ENCODE data around the gene STK39.

STK39 gene

GRCh38 chr2:167943368-167943767 lies 304.0 kb downstream of the STK39 start:
- DNase-seq, result no peak

GRCh38 chr2:167942366-167943081 lies 304.9 kb downstream of the STK39 start:
- no peak for DNase-seq

GRCh38 chr2:167941604-167942003 lies 305.8 kb downstream of the STK39 start:
- DNase-seq, result no peak

- no peak for DNase-seq
Measured at GRCh38 chr2:167940734-167941507, 306.5 kb downstream of the STK39 start.

DNA sequence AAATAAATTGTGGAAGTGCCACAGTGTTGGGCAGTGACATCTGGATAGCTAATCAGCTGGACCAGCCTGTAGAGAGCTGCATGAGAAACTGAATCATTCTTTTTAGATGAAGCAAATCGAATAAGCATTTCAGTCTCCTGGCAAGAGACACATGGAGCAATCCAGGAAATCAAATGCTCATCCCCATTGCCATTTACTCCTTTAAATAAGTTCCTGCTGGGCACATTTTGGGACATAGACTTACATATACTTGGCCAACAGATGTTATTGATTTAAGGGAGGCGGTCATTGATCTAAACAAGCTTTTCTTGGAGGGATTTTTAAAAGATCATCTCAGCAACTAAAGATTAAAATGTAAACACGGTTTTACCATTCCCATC lies 307.1 kb downstream of the STK39 start:
- DNase-seq, result no peak

DNA sequence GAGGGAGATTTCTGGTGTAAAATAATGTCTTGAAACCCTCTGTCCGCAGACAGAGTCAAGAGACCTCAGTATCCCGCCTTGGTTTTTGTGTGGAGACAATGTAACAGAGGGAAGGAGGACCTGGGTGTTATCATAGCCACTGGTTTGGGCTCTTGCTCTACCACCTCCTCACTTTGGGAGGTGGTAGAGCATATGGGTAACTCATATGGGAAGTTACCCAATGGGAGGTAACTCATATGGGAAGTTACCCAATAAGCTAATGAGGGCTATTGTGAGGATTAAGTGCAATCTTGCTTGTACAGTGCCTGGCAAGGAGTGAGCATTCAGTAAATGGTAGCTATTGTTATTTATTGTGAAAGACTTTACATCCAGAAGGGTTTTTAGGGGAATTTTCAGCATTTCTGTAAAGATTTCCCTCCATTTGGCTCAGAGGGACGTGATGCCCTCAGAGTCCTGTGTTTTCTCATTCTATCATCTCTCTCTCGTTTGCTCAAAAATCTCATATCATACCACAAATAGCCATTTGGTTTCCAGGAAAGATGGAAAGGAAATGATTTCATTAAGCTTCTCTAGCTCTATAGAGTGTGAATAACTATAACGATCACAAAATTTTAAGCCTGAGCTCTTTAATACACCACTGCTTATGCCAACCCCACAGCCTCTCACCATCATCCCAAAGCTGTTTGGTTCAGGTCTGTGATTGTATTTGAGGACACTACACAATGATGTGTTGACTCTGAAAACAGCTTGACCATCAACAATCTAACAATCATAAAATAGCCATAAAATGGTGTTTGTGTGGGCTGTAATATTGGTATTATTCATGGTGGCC lies 307.7 kb downstream of the STK39 start:
- DNase-seq, result no peak

DNA sequence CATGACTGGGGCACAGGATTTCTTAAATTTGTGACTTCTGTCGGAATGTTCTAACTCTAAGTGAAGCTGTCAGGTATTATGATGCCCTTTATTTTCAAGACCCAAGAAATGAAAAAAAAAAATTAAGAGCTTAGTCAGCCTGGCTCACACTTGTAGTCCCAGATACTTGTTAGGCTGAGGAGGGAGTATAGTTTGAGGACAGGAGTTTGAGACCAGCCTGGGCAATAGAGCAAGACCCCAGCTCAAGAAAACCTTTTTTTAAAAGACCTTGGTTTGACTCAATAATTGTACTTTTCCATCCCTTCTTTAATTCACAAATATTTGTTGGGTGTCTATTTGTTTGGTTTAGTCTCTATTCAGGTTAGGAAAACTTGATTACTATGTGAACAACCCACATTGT lies 310.0 kb downstream of the STK39 start:
- DNase-seq, result no peak

DNA sequence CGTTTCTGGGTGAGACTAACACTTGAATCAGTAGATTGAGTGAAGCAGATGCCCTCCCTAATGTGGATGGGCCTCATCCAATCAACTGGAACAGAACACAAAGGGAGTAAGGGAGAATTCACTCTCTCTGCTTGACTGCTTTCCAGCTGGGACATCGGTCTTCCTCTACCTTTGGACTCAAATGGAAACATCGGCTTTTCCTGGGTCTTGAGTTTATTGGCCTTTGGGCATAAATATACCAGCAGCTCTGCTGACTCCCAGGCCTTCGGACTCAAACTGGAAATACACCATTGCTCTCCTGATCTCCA lies 311.6 kb downstream of the STK39 start:
- DNase-seq, result no peak

GRCh38 chr2:167933097-167933814 lies 314.1 kb downstream of the STK39 start:
- DNase-seq, result no peak

GRCh38 chr2:167932123-167932693 lies 315.2 kb downstream of the STK39 start:
- DNase-seq, result no peak

- no peak for DNase-seq
Measured at GRCh38 chr2:167929484-167929883, 317.9 kb downstream of the STK39 start.

- DNase-seq, result no peak
Measured at GRCh38 chr2:167928434-167928833, 319.0 kb downstream of the STK39 start.

DNA sequence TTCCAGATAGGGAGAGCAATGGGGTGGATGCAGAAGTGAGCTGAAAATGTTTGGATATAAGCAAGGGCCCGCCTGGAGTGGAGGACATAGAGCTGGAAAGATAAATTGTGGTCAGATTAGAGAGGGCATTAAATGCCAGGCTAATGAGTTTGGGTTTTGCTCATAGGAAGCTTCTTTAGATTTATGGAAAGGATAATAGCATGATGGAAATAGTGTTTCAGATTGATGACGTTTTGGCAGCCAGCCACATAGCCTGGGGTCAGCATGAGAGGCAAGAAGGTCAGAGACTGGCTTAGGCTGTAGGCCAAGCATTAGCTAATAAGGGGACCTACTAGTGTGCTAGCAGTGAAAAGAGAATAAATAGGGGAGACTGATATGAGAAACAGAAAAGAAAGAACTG lies 321.6 kb downstream of the STK39 start:
- DNase-seq, result no peak

DNA sequence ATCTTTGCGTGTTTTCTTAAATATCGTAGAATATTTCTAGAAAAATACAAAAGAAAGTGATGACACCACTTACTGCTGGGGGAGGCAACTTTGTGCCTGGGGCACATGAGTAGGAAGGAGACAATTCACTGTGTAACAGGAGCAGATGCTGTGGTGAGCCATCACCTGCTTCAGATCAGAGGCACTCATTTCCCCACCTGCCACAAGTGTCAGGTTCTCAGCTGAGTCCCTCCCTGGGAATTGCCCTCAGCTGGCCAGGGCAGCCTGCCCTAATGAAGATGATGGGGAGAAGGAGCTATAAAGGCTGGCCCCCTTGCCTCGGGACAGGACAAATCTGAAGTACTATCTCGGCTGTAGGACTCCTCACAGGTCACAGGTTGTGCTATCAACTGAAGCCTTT lies 322.8 kb downstream of the STK39 start:
- DNase-seq, result no peak

GRCh38 chr2:167916756-167917155 lies 330.6 kb downstream of the STK39 start:
- DNase-seq, result no peak

- DNase-seq, result no peak
Measured at GRCh38 chr2:167914969-167915368, 332.4 kb downstream of the STK39 start.

- no peak for DNase-seq
Measured at GRCh38 chr2:167908786-167909185, 338.6 kb downstream of the STK39 start.

- DNase-seq, result no peak
Measured at GRCh38 chr2:167905668-167906067, 341.7 kb downstream of the STK39 start.

All from activated CD4-positive, alpha-beta T cell treated with anti-CD3 and anti-CD28 coated beads, Interleukin-2, amount 50 U/mL, for 1 hour (primary cell).